Kidney capillary endothelial cell (primary cell): ENCODE measurements around the gene TOM1L2.

ENCODE experiments used
- DNase-seq: peaks from one replicate; pipeline ENCODE4 v3.0.0-alpha.2; 2018; ENCODE audit warnings: low spot score

Gene TOM1L2

GRCh38 chr17:17848311-17849082, 123.7 kb downstream of the TOM1L2 start:
- DNase-seq: no peak

- no peak for DNase-seq
These were observed 124.5 kb downstream of the TOM1L2 start for GRCh38 chr17:17847726-17848125.

GRCh38 chr17:17847118-17847689, 125.0 kb downstream of the TOM1L2 start:
- no peak for DNase-seq

GRCh38 chr17:17846645-17847044, 125.6 kb downstream of the TOM1L2 start:
- DNase-seq: no peak

GRCh38 chr17:17846003-17846402, 126.2 kb downstream of the TOM1L2 start:
- DNase-seq: no peak

- no peak for DNase-seq
These were observed 127.0 kb downstream of the TOM1L2 start for GRCh38 chr17:17845046-17845775.

GRCh38 chr17:17844500-17844899, 127.7 kb downstream of the TOM1L2 start:
- no peak for DNase-seq

GRCh38 chr17:17844079-17844478, 128.1 kb downstream of the TOM1L2 start:
- no peak for DNase-seq

- DNase-seq: no peak
These were observed 129.1 kb downstream of the TOM1L2 start for GRCh38 chr17:17843096-17843495.

GRCh38 chr17:17842111-17842876, 129.9 kb downstream of the TOM1L2 start:
- DNase-seq: no peak

- no peak for DNase-seq
These were observed 130.6 kb downstream of the TOM1L2 start for GRCh38 chr17:17841601-17842025.

- peak; percentile 52 for DNase-seq
These were observed 131.2 kb downstream of the TOM1L2 start for GRCh38 chr17:17840751-17841591.

GRCh38 chr17:17839791-17840707, 132.2 kb downstream of the TOM1L2 start:
- peak; percentile 75 for DNase-seq

- DNase-seq: peak; percentile 55
These were observed 133.9 kb downstream of the TOM1L2 start for GRCh38 chr17:17837966-17838962.

GRCh38 chr17:17837380-17837821, 134.8 kb downstream of the TOM1L2 start:
- DNase-seq: no peak

GRCh38 chr17:17836818-17837379, 135.3 kb downstream of the TOM1L2 start, which contains the start of gene SREBF1:
TSS of gene SREBF1 (minus strand) at chr17:17836986. CDS start at chr17:17836817, 169 bp downstream.
- DNase-seq: no peak

- peak; percentile 92 for DNase-seq
These were observed 135.9 kb downstream of the TOM1L2 start for GRCh38 chr17:17836250-17836817.
